GM18498 (cell line): ENCODE measurements around the gene SMIM3.

Experiments used
- ATAC-seq: cut with Tn5 transposase; IDR thresholded peaks from one replicate; pipeline ENCODE4 v1.9.1; 2021; ENCODE audit warnings: mild to moderate bottlenecking, moderate library complexity; ENCODE audit not compliant: unreplicated experiment

SMIM3 gene

DNA sequence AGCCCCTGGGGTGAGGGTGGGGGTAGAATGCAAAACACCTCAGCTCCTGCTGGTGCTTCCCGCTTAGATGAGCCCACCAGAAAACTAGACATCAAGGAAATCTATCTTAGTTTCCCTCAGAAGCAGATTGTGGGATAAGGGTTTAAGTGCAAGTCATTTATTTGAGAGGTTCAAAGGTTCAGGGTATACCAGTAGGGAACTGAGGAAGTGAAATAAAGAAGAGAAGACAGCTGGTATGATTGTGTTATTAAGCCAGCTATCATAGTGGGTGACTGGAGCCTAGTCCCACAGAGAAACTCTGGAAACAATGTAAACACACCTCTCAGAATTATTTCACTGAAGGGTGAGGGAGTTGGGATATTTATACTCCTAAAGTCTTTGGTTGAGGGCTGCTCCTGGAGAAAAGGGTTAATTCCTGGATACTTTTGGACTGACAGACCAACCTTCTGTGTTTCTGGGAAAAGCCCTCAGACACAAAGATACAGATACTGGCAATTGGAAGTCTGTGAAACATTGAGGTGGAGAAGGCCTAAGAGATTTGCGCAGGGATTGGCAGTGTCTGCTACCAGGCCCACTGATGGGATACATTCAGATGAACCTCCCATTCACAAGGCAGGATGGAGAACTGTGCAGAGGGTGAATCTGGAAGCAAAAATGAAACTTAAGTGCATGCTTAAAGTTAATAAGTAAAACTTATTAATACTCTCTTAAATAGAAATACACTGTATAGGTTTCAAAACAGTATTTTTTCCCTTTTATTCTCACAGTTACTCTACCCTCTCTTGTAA, 13.4 kb upstream of the SMIM3 start:
- ATAC-seq: peak; percentile 50

GRCh38 chr5:150765799-150766169, 12.8 kb upstream of the SMIM3 start:
- ATAC-seq: peak; percentile 20

DNA sequence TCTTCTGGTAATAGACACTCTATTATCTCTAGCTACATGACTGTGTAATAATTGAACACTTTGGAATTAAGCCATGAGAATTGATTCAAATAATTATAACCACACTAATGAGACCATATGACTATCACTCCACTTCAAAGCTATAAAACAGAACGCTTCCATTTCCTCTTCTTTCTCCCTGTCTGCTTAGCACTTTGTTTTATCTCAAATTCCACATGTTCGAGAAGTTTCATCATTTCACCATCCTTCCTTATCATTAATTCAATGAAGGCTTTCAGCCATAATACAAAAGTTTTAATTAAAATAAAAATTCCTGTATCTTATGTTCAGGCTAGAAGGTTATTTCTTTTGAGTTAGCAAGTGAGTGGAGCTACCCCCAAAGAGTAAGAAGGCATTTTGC, 12.3 kb upstream of the SMIM3 start:
- no peak for ATAC-seq

- ATAC-seq: no peak
Measured at GRCh38 chr5:150771034-150771795, 7.3 kb upstream of the SMIM3 start.

- ATAC-seq: no peak
Measured at GRCh38 chr5:150774145-150774544, 4.4 kb upstream of the SMIM3 start.

DNA sequence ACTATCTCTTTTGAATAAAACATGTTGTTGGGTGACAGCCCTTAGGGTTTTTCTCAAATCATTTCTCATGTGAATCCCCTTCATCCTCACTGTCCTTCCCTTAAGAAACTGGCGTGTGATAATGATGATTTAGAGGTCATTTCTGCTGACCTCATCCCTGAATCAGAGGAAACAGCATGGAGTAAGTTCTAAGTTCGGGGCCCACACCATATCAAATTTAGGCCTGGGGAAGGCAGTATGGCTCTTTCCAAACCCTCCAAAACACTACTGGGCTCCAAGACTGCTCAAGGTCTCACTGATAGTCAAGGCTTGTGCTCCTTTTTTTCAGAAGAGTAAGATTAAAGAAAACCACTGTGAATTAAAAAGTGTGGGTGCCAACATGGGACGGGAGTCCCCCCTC, 872 bp upstream of the SMIM3 start:
- ATAC-seq: no peak

GRCh38 chr5:150778088-150778516, 455 bp upstream of the SMIM3 start:
- no peak for ATAC-seq

DNA sequence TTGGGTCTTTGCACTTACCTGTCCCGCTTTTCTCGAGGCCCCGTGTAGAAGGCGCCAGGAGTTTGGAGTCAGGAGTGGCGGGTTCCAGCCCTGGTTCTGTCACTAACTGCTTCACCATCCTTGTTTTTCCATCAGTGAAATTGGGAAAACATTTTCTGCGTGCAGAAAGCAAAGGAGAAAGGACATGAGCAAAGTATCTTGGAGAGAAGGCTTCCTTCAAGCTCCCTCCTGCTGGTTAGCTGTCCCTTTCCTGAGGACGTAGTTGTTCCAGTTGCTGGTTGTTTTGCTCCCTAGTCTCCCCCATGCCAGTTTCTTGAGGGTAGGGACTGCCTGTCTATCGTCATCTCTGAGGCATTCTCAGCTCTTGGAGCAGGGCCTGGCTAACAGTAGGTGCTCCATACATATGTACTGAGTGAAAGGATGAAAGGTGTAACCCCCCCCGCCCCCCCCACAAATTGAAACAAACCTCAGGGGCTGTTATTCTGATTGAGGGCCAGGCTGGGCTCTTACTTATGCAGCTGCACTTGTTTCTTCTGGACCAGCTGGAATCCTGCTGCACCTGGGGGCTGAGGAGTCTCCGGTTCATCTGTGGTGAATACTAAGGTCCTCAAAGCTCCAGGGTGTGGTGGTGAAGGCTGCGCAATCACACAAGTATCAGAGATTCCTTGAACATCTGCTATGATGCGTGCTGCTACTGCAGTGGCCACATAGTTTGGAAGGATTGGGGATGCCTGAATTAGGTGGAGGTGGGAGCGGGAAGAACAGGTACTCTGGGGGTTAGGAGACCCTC, 1.0 kb downstream of the SMIM3 start:
- peak; percentile 2 for ATAC-seq

DNA sequence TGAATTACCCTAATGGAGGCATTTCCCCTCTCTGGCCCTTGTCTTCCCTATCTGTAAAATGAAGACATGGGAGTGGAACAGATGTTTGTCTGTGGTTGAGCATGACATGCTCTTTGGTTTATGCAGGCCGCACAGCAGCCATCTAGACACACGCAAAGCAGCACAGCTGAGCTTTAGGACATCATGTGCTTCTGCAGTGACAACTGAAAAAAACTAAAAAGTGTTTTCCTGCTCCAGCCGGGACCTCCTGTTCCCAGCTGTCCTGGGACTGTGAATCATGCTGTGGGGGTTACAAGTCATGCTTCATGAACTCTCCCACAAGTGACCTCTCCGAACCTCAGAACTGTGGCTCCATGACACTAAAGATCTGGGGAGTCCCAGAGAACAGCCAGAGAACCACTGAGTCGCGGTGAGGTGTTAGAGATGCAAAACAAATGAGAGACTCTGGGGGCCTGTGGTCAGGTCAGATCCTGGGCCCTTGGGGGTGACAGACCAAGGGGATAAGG, 1.7 kb downstream of the SMIM3 start:
- peak; percentile 64 for ATAC-seq

GRCh38 chr5:150780816-150781221, 2.3 kb downstream of the SMIM3 start:
- ATAC-seq: no peak

- ATAC-seq: no peak
Measured at GRCh38 chr5:150781706-150782614, 3.4 kb downstream of the SMIM3 start.

DNA sequence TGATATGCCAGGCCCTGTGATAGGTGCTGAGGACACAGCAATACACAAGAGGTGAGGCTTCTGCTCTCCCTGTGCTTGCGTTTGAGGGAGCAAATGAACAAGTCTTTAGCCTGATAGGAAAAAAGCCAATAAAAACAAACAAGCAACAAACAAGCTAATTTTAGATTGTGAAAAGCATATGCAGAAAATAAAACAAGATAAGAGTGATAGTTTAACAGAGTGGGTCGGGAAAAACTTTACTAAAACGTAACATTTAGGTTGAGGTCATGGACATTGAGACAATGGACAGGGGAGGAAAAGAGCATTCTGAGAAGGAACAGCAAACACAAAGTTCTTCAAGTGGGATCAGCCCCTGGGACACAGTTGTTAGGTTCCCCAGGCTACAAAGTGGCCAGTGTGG, 4.3 kb downstream of the SMIM3 start:
- no peak for ATAC-seq

DNA sequence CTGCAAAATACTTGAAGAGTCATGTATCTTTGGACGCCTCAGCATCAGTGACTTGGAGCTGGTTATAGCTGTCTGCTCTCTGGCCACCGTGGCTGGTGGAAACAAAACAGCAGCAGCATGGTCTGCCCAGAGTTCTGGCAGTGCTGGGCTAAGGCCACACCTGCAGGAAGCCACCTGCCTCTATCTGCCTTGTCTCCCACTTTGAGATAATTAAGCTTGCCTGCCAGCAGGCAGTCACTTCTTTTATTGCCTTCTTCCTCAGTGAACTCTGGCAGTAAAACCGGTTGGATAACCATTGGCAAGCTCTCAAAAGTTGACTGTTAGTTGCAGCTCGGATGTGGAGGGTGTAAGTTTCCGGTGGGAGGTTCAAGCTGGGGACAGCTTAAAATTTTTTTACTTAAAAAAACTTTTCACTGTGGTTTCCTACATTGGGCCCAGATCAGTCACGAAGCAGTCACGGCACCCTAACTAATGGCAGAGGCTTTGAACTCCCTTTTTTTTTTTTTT, 4.9 kb downstream of the SMIM3 start:
- peak; percentile 53 for ATAC-seq

DNA sequence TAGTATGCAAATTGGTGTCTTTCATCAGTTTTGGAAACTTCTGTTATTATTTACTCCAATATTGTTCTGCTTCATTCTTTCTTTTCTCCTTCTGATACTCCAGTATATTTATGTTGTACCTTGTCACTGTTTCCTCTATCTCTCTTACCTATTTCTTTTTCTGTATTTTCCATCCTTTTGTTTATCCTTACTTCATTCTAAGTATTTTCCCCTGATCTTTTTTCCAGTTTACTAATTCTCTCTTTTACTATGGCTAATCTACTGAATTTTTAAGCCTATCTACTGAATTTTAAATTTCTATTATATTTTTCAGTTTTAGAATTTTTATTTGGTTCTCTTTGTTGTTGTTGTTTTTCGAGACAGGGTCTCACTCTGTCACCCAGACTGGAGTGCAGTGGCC, 7.4 kb downstream of the SMIM3 start:
- ATAC-seq: no peak

DNA sequence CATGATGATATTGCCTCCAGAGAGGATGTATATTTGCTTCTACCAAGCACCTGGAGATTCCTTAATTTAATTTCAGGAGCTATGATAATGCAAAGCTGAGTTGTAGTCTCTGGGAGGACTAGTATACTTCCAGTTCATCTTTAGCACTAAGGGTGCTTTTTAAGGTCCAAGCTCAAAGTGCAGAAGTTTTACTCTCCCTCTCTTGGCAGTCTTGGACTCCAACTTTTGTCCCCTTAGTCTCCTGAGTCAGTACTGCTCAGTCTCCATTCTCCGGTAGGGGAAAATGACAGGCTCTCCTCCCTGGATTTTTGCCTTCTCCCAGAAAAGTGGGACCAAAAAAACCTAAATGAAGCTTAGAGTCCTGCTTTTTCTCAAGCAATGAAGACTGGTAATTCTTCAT, 8.3 kb downstream of the SMIM3 start:
- no peak for ATAC-seq

DNA sequence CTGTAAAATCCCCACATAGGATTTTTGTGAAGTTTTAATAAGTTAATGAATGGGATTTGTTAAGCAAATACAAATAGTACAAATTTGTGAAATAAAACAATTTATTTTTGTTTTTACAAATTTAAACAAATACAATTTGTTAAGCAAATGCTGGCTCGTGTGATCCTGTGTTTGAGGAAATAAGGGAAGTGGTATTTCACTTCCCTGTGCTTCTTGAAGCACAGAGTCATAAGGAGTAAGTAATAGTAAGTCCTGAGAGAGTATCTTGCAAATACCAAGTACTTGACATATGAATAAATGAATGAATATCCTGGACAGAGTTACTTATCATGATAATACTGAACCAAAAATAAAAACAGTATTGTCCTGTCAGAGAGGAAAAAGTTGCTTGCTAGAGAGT, 9.1 kb downstream of the SMIM3 start:
- ATAC-seq: no peak

GRCh38 chr5:150788977-150789376, 10.4 kb downstream of the SMIM3 start:
- no peak for ATAC-seq

- no peak for ATAC-seq
Measured at GRCh38 chr5:150789450-150789849, 10.9 kb downstream of the SMIM3 start.

DNA sequence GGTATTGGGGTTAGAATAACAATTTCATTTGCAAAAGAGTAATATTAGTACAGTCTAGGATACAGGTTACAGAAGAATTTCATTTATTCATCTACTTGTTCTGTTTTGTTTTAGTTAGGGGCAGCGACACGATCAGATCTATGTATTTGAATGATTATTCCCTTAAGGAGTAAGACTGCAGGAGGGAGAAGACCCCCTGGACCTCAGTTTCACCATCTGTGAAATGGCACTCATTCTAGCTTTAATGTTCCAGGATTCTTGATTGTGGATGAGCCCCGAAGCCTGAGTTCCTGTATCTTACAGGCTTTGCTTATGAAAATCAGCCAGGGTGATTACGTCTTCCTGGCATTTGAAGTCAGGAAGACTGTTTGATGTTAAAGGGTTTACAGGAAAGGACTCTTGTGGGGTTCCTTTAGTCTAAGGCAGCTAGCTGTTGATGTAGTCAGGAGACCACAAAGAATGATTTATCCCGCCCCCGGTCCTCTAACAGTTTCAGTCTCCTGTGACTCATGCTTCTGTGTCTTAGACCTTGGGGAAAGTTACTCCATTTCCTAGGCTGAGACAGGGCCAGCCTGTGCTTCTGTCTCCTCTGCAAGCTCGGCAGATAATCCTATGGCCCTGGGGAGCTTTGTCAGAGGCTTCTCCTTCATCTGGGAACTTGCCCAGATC, 11.5 kb downstream of the SMIM3 start:
- ATAC-seq: peak; percentile 93

DNA sequence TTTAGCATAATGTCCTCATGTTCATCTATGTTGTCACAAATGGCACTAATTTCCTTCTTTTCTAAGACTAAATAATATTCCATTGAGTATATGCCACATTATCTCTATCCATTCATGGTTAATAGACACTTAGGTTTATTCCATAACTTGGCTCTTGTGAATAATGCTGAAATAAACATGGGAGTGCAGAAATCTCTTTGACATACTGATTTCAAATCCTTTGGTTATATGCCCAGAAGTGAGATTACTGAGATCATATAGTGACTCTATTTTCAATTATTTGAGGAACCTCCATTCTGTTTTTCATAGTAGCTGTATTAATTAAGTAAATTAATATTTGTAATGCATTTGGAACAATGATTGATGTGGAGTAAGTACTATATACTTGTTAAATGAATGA, 13.0 kb downstream of the SMIM3 start:
- no peak for ATAC-seq
